Gastroesophageal sphincter (tissue), 4 donors: ENCODE results near the gene OARD1. TPM values are rescaled to one million over a fixed set of nuclear protein-coding genes. Genes with fewer than 3 reads are reported as not detected.

Source experiments
- ATAC-seq: fragments of 150-250 bp; one replicate; pipeline ENCODE4 v1.9.1; 2016; ENCODE audit warnings: mild to moderate bottlenecking, moderate library complexity
- H3K27ac ChIP-seq, 4 donors: fragments of 200-600 bp; sonication (generic) in 3 of 4; 1 replicate in 3 of 4; 2 replicates in 1 of 4; pipeline ENCODE4 v1.5.1; 2016 to 2019
- H3K27me3 ChIP-seq: fragments of 200-600 bp; sonication (generic); one replicate; pipeline ENCODE4 v1.5.1; 2019
- H3K36me3 ChIP-seq, 2 donors: fragments of 200-600 bp; sonication (generic); one replicate each; pipeline ENCODE4 v1.5.1; 2019; ENCODE audit warnings: control low read depth in 1 of 2
- H3K4me1 ChIP-seq, 3 donors: fragments of 200-600 bp; sonication (generic); 1 replicate in 2 of 3; 2 replicates in 1 of 3; pipeline ENCODE4 v1.5.1; 2016 to 2019; ENCODE audit warnings: control low read depth in 2 of 3
- H3K4me3 ChIP-seq, 2 donors: fragments of 200-600 bp; sonication (generic); one replicate each; pipeline ENCODE4 v1.5.1; 2019; ENCODE audit warnings: mild to moderate bottlenecking in 1 of 2, moderate library complexity in 1 of 2
- H3K9me3 ChIP-seq, 3 donors: fragments of 200-600 bp; sonication (generic); one replicate each; pipeline ENCODE4 v1.5.1; 2017 to 2019; ENCODE audit warnings: control low read depth in 2 of 3
- EP300 ChIP-seq: sonication (generic); formaldehyde crosslinking; IDR thresholded peaks from one replicate; pipeline ENCODE4 v1.6.1; 2017; ENCODE audit warnings: antibody characterized with exemption, mild to moderate bottlenecking
- POLR2A ChIP-seq, 2 donors: fragments of 450-650 bp; IDR thresholded peaks; one replicate each; pipeline ENCODE4 v1.6.1; 2017; ENCODE audit warnings: antibody characterized with exemption in 2 of 2, mild to moderate bottlenecking in 2 of 2, moderate library complexity in 1 of 2
- POLR2AphosphoS5 ChIP-seq: sonication (generic); formaldehyde crosslinking; IDR thresholded peaks from one replicate; pipeline ENCODE4 v1.6.1; 2017; ENCODE audit warnings: antibody characterized with exemption
- WGBS, 2 donors: methylation state at CpG; one replicate each; pipeline ENCODE4 v1.1.5; 2018; ENCODE audit warnings: low coverage in 1 of 2; 5-methylcytosine and 5-hydroxymethylcytosine counted together
- total RNA-seq, 4 donors: library from RNA; depleted of rRNA; stranded (reverse); fragments of >200 nt; gene quantifications; one replicate each; pipeline ENCODE4 v1.1.0, GENCODE V29; 2016
- TF ChIP-seq, protein P1 (sequence below), 4 experiments: fragments of 200-600 bp in 2 of 4; fragments of 450-650 bp in 2 of 4; sonication (generic) in 1 of 4; IDR thresholded peaks; one replicate each; pipeline ENCODE4 v1.5.1; 2017 to 2019; ENCODE audit warnings: antibody characterized with exemption in 4 of 4, mild to moderate bottlenecking in 2 of 4, moderate library complexity in 2 of 4

OARD1 gene
- total RNA-seq, 4 donors from 2014 or later: 9.2 to 23.8 (median 13.7) TPM

- TF ChIP-seq EP300 (no peak), POLR2A (IDR thresholded peaks at IDR 0.05) (no peak), POLR2AphosphoS5 (no peak)
- TF ChIP-seq, protein P1, sequence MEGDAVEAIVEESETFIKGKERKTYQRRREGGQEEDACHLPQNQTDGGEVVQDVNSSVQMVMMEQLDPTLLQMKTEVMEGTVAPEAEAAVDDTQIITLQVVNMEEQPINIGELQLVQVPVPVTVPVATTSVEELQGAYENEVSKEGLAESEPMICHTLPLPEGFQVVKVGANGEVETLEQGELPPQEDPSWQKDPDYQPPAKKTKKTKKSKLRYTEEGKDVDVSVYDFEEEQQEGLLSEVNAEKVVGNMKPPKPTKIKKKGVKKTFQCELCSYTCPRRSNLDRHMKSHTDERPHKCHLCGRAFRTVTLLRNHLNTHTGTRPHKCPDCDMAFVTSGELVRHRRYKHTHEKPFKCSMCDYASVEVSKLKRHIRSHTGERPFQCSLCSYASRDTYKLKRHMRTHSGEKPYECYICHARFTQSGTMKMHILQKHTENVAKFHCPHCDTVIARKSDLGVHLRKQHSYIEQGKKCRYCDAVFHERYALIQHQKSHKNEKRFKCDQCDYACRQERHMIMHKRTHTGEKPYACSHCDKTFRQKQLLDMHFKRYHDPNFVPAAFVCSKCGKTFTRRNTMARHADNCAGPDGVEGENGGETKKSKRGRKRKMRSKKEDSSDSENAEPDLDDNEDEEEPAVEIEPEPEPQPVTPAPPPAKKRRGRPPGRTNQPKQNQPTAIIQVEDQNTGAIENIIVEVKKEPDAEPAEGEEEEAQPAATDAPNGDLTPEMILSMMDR (IDR thresholded peaks at IDR 0.05): no peak
- 87 to 88% methylated on average over 2 of the region's 3 CpGs for WGBS, 2 donors
- no peak for ATAC-seq
- H3K4me3 ChIP-seq: no peak overlapping the region
- H3K36me3 ChIP-seq: peaks cover 0 to 26% of the 10 kb centered on the region in 2 donors
- no peak overlapping the region for H3K27ac ChIP-seq
- no peaks in the 10 kb centered on the region for H3K9me3 ChIP-seq
- no peaks in the 10 kb centered on the region for H3K27me3 ChIP-seq
- peaks cover 0 to 2% (median 0%) of the 10 kb centered on the region in 3 donors for H3K4me1 ChIP-seq
Observed at GRCh38 chr6:41103847-41104246, 31.7 kb upstream of the OARD1 start.

DNA sequence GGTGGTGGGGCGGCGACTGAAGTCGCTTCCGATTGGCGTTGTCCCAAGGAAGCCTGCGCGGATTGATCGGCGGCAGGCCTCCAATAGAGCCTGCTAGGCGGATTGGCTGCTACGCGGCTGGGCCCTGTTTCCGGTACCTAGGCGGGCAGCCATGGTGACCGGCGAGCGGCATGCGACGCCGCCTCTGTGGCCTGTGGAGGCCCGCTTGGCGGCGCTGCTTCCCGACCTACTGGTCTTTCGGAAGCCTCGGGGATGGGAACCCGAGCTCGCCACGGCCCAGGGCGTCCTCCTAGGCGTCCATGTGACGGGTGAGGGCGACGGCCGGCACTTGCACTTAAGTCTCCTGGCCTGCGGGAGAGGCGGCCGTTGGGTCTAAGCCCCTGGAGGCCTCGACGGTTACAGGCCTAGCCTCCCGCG, 28.7 kb upstream of the OARD1 start:
- TF ChIP-seq, protein P1 (IDR thresholded peaks at IDR 0.05): no peak
- TF ChIP-seq EP300: no peak
- no peak for TF ChIP-seq POLR2A (IDR thresholded peaks at IDR 0.05)
- TF ChIP-seq POLR2AphosphoS5: no peak
- peaks cover 0 to 8% (median 0%) of the 10 kb centered on the region in 3 donors for H3K4me1 ChIP-seq
- no peak for ATAC-seq
- 40% methylated on average over 2 of the region's 42 CpGs; no CpG with 5 or more reads in 1 of the 2 donors for WGBS, 2 donors
- H3K27ac ChIP-seq: no peak overlapping the region
- H3K4me3 ChIP-seq: no peak overlapping the region
- H3K9me3 ChIP-seq: no peaks in the 10 kb centered on the region
- H3K27me3 ChIP-seq: no peaks in the 10 kb centered on the region
- peaks cover 2 to 52% of the 10 kb centered on the region in 2 donors for H3K36me3 ChIP-seq

DNA sequence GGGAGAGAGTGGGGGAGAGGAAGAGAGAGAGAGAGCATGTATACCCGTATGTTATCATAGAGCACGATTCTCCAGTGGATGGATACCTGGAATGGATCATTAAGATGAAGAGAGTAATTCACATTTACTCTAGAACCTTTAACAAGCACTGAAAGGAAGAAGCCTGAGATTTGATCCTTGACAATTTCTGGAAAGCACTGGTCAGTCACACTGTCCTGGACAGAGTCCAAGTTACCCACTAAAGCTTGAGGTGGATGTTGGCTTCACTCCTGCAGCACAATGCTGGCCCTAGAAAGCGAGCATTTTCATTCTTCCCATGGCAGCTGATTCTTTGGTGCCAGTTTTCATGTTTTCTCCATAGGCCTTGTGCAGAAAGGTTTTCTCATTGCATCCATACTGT, 26.2 kb upstream of the OARD1 start:
- Histone ChIP-seq H3K9me3 (no peaks in the 10 kb centered on the region), H3K27me3 (no peaks in the 10 kb centered on the region), H3K4me1 (peaks cover 0 to 8% (median 0%) of the 10 kb centered on the region in 3 donors), H3K4me3 (no peak overlapping the region), H3K36me3 (peaks cover 7 to 77% of the 10 kb centered on the region in 2 donors), H3K27ac (no peak overlapping the region)
- TF ChIP-seq, protein P1 (IDR thresholded peaks at IDR 0.05): no peak
- no peak for TF ChIP-seq POLR2A (IDR thresholded peaks at IDR 0.05)
- TF ChIP-seq EP300: no peak
- TF ChIP-seq POLR2AphosphoS5: no peak
- WGBS, 2 donors: 58 to 62% methylated on average over 2 to 3 of the region's 3 CpGs
- ATAC-seq: no peak

GRCh38 chr6:41097467-41098090, 25.4 kb upstream of the OARD1 start:
- Histone ChIP-seq H3K27ac (no peak overlapping the region), H3K9me3 (no peaks in the 10 kb centered on the region), H3K4me3 (no peak overlapping the region), H3K36me3 (peaks cover 7 to 85% of the 10 kb centered on the region in 2 donors), H3K4me1 (peaks cover 0 to 8% (median 0%) of the 10 kb centered on the region in 3 donors), H3K27me3 (no peaks in the 10 kb centered on the region)
- TF ChIP-seq EP300: no peak
- TF ChIP-seq POLR2A (IDR thresholded peaks at IDR 0.05): no peak
- TF ChIP-seq, protein P1 (IDR thresholded peaks at IDR 0.05): no peak
- no peak for TF ChIP-seq POLR2AphosphoS5
- no peak for ATAC-seq
- 61 to 80% methylated on average over 4 of the region's 5 CpGs for WGBS, 2 donors

DNA sequence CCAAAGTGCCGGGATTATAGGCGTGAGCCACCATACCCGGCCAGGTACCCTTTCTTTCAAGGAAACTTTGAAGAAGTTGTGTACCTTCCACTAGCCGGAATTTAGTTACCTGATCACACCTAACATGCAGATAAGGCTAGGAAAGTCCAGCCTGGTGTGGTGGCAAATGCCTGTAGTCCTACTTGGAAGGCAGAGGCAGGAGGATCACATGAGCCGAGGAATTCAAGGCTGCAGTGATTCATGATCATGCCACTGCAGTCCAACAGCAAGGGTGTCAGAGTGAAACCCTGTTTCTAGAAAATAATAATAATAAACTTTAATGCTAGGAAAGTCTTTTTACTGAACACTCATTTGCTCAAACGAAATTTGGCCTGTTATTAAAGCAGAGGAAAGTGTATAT, 21.6 kb upstream of the OARD1 start:
- Histone ChIP-seq H3K4me1 (peaks cover 0 to 6% (median 0%) of the 10 kb centered on the region in 3 donors), H3K27ac (no peak overlapping the region), H3K9me3 (no peaks in the 10 kb centered on the region), H3K27me3 (no peaks in the 10 kb centered on the region), H3K36me3 (peaks cover 9 to 100% of the 10 kb centered on the region in 2 donors), H3K4me3 (no peak overlapping the region)
- no peak for ATAC-seq
- no peak for TF ChIP-seq EP300
- TF ChIP-seq, protein P1 (IDR thresholded peaks at IDR 0.05): no peak
- no peak for TF ChIP-seq POLR2A (IDR thresholded peaks at IDR 0.05)
- no peak for TF ChIP-seq POLR2AphosphoS5
- WGBS, 2 donors: 84 to 100% methylated on average over 2 of the region's 6 CpGs
